GM21528 (cell line): ENCODE data around the gene USP3.

ENCODE experiments used
- ATAC-seq: cut with Tn5 transposase; IDR thresholded peaks from one replicate; pipeline ENCODE4 v1.9.1; 2021; ENCODE audit warnings: mild to moderate bottlenecking, moderate library complexity; ENCODE audit not compliant: unreplicated experiment, low FRiP score

The USP3 gene

DNA sequence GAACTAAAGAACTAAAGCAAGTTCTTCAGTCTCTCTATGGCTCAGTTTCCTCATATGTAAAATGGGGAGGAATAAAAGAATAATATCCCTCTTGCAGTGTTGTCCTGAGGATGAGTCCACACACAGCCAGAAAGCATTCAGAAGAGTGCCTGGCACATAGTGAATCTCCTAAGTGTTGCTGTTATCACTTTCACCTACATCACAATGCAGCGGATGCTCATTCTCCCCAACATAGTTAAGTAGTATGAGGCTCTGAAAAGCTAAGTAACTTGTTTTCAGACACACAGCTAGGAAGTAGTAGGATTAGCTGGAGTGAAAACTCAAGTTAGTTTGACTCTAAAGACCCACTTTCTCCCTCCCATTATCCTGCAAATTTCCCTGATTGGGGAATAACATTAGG lies 9.1 kb upstream of the USP3 start:
- no peak for ATAC-seq

GRCh38 chr15:63495780-63496488 lies 8.5 kb upstream of the USP3 start:
- ATAC-seq, result no peak

- ATAC-seq, result no peak
These were observed 6.5 kb upstream of the USP3 start for GRCh38 chr15:63497642-63498467.

- no peak for ATAC-seq
These were observed 5.2 kb upstream of the USP3 start for GRCh38 chr15:63499175-63499549.

- no peak for ATAC-seq
These were observed 4.8 kb upstream of the USP3 start for GRCh38 chr15:63499611-63500010.

GRCh38 chr15:63500265-63501250 lies 3.8 kb upstream of the USP3 start:
- no peak for ATAC-seq

DNA sequence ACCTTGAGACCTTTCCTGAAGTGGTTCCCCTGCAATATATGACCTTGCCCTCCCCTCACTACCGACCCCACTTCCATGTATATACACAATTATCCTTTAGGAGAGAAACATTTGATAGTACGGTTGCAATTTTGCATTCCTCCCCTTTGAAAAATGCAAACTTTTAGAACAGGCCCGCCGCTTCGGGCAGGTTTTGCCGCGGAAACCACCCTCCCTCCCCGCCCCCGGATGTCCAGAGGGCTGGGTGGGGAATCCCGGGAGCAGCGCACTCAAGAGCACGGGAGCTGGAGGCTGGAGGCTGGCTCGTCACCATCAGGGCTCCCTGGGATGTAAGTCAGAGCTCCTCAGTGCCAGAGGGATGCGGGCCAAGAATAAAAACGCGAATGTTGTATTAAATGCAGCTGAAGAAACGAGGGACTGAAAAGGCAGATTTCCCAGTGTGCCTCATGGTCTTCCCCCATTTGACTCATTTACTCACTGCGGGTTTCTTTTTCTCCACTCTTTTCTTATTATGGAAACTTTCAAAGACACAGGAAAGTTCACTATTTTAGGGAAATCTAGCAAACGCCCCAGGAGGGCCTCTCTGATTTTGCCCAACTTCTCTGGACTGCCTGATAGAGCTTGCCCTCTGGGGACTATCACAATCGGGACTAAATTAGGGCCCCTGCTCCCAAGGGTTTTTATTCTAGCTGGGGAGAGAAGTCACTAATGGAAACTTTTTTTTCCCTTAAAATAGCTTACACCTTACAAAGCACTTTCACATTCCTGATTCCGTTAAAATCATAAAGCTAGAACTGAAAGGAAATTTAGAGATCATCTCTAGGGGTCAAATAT lies 2.9 kb upstream of the USP3 start:
- no peak for ATAC-seq

- no peak for ATAC-seq
These were observed 2.1 kb upstream of the USP3 start for GRCh38 chr15:63502137-63502766.

- ATAC-seq, result peak; percentile 51
These were observed 1.3 kb upstream of the USP3 start for GRCh38 chr15:63502843-63503738.

GRCh38 chr15:63503739-63504246 lies 600 bp upstream of the USP3 start:
- peak; percentile 22 for ATAC-seq

DNA sequence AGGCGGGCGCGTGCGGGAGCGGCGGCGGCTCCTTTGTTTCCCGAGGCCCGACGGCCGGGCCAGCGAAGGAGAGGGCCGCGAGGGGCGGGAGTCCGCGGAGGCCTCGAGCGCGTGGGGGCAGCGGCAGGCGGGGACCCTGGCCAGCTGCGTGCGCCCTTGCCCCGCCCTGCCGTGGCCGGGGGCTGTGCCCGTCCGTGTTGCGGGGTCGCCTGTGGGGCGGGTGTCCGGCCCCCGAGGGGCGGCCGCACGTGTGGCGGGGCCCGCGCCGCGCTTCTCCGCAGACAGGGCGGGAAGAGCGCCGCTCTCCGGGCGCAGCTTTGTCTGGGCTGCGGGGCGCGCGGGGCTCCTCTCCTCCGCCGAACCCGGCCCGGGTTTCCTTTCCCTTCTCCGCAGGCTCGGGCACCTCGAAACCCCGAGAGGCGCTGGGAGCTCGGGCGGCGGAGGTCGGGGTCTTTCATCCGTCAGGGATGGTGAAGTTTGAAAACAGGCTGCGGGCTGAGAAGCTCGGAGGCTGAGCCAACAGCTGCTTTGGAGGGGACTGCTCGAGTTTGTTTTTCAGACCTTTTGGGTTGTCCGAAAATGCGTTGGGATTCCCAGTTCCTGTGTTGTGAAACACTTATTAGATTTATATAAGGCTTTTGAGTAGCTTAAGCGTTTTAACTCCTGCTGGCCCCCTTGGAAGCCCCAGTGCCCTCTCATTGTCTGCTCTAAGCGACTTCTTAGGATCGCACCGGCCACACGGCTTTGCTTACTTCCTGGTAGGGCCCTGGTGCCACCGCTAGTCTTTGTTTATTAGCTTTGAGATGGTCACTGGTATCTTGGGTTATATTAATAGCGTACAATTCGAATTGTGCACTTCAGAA lies 817 bp downstream of the USP3 start:
- peak; percentile 23 for ATAC-seq

DNA sequence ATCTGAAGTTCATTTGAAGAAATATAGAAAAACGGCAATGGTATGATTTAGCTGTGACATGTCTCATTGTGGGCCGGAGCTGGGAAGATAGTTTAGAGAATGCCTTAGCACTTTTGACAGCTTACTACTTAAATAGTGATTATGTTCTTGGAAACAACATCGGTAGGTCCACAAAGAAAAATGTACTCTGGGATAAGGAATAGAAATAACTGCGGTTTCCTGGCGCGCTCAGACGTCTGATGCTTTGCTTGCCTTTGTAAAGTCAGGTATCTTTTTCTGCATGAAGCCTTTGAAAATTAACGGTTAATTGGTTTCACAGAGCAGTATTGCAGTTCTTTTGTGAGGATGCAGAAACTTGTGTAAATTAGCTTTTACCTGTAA lies 1.4 kb downstream of the USP3 start:
- no peak for ATAC-seq

DNA sequence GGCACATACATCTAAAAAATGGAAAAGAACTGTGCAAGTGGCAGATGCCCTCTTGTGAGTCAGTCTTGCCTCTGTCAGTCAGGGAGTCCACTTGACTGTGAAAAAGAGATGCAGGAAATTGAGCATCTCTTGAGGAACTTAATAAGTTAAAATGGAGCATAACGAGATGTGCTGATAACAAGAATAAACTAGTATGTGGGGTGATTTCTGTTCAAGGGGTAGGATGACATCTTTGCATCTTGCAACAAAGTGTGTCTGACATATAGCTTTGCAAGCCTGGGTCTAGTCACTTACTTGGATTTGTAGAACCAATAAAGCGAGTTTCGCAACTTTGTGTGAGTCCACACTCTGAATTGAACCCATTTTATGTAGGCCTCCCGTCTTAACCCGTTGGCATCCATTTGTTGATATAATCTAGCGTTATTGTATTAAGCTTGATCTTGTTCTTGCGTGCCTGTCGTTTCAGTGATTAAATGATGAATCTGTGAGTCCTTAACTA lies 2.2 kb downstream of the USP3 start:
- ATAC-seq, result no peak

GRCh38 chr15:63507878-63508818 lies 3.8 kb downstream of the USP3 start:
- no peak for ATAC-seq

GRCh38 chr15:63509056-63509954 lies 4.9 kb downstream of the USP3 start:
- ATAC-seq, result no peak
